Amniotic stem cell (primary cell): Measurements from ENCODE around the gene SFT2D1.
"Not testable (repeated sequence)": the region's sequence is repeated elsewhere in the genome, so short reads cannot be mapped to it uniquely, and the experiment has no call there.

Experiments used
- DNase-seq: peaks from one replicate; lab custom pipeline; 2025; lab: John Stamatoyannopoulos, UW

SFT2D1 gene

DNA sequence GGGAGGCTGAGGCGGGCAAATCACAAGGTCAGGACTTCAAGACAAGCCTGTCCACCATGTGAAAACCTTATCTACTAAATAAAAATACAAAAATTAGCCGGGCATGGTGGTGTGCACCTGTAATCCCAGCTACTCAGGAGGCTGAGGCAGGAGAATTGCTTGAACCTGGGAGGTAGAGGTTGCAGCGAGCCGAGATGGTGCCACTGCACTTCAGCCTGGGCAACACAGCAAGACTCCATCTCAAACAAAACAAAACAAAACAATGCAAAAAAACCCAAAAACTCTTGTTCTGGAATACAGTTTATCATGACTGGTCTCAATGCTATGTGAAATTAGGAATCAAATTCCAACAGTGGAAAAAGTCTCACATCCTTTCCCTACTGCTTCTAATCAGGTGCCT, 20.1 kb upstream of the SFT2D1 start:
- DNase-seq, result not testable (repeated sequence)

DNA sequence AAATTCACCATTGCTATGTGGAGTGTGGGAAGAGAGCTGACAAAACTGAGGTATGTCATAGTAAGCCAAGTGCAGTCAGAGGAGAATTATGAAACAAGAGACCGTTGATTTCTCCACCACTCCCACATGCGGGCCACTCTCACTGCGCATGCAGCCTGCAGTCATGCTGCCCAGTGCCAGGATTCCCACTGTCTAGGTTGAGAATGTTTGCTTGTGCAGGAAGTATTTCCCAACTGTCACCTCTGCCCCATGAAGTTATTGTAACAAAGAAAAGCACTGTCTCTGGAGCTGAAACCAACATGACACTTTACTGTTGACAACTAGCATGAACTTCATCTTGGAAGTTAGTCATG, 18.7 kb upstream of the SFT2D1 start:
- DNase-seq, result no peak

DNA sequence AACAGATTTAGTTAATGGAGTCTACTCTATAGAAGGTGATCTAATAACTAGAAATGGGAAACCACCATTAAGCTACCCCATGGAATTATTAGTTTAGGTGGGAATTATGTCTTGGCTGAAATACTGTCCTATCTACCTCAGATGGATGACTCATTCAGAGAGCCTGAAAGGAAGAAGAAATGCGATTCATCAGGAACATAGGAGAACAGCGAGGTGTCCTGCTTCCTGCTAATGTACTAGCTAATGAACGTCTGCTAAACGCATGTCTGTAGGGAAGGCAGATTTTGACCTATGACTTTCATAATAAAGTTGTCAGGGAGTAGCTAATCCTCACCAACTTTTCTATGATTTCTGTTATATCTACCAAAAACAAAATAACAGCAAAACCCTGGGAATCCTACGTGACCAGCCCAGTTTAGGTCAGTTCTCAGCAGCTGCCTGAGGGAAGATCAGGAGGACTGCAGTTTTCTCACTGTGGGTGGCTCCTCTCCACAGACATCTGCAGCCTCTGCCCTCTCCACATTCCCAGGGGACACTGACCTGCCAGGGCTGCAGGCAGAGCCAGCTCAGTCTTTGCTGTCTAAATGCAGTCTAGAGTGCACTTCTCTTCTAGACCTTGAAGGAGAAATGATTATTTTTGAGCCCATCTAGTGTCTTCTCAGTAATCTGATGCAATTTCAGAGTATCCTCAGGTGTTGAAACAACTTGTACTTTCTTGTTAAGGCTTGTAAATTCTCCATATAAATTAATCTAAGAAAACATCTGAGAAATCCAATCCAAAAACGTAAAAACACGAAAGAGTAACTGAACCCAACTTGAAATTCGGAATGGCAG, 18.1 kb upstream of the SFT2D1 start:
- no peak for DNase-seq

DNA sequence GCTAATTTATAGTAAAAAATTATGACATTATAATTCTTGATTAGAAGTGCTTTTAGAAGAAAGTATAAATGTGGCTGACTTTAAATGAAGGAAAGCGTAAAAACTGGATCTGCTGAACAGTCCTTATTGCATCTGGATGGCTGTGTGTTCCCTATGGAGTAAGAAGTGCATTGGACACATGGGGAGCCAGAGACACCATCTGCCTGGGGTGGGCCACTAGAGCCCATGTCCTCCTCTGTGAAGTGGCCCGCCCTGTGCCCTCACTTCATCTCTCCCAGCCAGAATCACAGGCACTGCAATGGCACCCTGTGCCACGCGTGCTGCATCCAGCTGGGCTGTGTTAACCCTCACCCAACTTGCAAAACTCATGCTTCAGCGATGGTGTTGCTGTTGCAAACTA, 13.2 kb upstream of the SFT2D1 start:
- DNase-seq, result no peak

DNA sequence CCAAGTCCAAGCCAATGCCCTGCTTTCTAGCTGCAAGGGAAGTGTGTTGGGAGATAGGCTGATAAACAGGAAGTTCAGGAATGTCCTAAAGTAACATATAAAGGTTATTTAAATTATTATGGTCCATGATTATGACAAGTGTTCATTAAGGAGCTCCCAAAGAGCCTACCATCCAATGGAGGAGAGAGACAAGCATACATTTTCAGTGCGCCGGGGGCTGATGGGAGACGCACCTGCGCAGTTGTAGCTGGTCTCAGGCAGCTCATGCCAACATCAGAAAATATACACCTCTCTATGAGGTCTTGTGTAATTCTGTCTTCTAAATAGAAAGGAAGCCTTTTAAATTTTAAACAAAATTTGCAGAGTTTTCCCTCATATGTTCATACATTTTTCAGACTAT, 12.6 kb upstream of the SFT2D1 start:
- DNase-seq, result no peak

DNA sequence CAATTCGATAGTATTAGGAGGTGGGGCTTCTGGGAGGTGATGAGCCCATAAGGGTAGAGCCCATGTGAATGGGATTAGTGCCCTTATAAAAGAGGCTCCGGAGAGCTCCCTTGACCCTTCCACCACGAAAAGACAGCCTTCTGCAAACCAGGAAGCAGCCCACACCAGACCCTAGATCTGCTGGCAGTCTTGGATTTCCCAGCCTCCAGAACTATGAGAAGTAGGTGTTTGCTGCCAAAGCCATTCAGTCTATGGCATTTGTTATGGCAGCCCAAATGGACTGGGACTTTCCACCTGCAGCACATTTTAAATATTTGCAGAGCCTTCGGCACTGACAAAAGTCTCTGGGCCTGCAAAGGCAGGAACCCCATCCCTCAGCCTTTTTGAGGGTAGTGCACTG, 11.8 kb upstream of the SFT2D1 start:
- DNase-seq, result no peak

DNA sequence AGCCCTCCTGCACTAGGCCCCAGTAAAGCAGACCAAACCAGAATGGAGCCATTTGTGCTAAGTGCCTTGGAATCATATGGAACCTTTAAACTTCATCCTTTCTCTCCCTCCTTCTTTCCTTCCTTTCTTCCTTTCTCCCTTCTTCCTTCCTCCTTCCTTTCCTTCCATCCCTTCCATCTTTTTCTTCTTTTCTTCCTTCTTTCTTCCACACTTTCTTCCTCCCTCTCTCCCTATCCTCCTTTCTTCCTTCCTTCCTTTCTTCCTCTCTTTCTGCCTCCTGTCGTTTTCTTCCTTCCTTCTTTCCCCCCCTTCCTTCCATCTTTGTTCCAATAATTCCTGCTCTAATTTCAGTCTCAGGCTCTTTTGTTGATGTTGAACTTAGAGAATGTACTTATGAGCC, 11.2 kb upstream of the SFT2D1 start:
- no peak for DNase-seq

DNA sequence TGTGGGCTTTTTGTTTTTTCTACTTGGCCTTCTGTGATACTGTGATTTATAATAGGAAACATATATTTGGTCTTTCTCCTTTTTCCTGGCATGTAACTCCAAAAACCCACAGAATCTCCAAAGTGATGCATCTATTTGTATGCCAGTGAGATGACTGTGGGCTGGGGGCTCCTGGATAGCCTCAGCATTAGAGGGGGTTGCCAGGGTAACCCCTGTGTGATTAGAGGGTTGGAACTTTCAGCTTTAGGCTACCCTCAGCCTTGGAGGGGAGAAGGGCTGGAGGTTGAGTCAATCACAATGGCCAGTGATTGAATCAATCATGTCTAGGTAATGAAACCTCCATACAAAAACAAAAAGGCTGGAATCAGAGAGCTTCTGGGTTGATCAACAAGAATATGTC, 10.6 kb upstream of the SFT2D1 start:
- no peak for DNase-seq

DNA sequence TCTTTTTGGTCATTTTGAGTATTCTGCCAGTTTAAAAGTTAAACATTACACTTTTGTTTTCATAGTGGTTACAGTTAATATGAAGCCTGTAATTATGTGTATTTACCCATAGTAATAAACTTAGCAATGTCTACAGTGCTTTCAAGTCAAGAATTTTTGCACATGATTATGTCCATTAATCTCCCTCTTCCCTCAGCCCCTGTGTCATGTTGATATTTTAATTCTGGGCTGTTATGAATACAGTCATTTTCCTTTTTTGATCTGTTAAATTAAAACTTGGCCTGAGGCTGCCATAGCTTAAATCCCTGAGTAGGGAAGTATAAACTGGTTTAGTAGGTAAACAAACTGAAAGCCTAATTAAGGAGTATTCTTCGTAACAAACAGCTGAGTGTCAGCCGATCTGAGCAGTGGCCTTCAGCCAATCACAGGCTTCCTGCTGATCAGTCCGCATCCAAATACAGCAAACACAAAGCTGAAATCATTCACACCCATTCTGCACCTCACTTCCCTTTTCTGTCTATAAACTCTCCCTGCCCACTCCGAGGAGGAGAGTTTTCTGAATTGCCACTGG, 9.5 kb upstream of the SFT2D1 start:
- DNase-seq, result no peak

DNA sequence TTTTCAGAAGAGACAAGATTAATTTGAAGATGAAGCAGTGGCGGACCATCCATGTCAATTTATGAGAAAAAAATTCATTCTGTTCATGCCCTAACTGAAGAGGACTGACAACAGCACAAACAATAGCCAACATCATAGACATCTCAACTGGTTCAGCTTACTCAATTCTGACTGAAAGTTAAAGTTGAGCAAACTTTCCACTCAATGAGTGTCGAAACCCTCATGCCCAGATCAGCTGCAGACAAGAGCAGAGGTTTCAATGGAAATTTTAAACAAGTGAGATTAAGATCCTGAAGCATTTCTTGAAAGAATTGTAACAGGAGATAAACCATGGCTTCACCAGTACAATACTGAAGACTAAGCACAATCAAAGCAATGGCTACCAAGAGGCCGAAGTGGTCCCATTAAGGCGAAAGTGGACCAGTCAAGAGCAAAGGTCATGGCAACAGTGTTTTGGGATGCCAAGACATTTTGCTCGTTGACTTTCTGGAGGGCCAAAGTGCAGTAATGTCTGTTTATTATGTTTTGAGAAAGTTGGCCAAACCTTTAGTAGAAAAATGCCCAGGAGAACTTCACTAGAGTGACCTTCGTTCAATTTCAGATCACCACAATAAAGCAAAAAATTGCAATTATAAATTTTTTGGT, 6.1 kb upstream of the SFT2D1 start:
- DNase-seq, result no peak

DNA sequence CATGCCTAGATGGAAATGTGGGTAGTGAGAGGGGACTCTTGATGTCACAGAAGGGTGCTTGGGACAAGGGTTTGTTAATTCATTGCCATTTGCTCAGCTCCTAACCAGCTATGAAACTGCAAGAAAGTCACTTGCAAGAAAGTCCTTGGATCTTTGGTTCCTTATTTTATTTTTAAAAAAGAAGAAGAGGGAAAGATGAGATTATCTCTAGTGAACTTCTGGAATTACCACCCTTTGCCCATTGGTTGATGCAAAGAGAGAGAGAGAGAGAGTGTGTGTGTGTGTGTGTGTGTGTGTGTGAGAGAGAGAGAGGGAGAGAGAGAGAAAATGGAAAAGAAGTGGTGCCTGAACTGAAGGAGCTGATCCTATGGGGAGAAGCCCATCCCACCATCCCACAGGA, 4.6 kb upstream of the SFT2D1 start:
- no peak for DNase-seq

DNA sequence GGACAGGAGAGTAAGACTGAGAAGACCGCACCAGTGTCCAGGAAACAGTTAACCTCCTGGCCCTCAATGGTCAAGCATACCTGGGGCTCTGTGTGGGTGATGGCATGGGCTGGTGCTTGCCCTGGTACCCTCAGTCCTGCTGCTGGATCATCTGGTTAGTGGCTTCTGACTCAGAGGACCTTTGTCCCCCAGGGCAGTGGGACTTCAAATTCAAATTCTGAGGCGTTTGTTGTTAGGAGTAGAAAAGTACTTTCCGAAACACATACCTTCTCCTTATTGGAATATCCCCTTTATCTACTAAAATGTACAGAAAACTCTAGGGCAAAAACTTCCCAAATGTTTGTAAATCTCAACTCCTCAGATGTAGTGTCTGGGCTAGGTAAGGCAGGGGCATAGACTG, 4.1 kb upstream of the SFT2D1 start:
- no peak for DNase-seq

DNA sequence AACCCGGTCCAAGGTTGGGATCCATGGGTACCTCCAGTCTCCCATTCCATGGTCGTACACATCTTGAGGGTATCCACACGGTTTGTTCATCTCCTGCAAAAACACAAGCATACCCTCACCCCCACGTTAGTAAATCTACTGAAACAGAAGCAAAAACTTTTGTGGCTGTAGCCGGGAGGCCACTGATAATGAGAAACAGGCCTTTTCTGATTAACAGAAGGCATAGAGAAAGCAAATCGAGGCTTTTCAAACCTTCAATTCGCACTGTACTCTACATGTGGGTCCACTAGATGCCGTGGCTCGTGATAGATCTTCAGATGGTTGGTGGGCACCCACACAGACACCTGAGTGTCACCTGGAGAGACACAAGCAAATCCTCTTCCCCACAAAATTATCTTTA, 3.3 kb upstream of the SFT2D1 start:
- not testable (repeated sequence) for DNase-seq

DNA sequence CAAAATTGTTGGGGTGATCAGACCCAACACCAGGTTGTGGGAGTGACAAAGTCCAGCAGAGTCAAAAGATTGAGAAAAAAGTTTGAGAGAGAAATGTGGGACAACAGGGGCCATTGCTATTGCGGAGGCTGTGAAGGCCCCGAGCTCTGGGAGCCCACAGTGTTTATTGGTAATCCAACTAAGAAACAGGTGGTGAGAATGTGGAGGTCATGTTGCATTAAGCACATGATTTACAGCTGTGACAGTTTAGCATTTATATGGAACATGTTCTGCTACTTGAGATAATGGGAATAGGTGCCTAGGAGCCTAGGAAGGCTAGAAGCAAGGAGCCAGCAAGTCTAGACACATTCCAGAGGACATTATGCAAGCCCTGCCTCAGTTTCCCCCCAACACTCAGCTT, 2.6 kb upstream of the SFT2D1 start:
- not testable (repeated sequence) for DNase-seq

DNA sequence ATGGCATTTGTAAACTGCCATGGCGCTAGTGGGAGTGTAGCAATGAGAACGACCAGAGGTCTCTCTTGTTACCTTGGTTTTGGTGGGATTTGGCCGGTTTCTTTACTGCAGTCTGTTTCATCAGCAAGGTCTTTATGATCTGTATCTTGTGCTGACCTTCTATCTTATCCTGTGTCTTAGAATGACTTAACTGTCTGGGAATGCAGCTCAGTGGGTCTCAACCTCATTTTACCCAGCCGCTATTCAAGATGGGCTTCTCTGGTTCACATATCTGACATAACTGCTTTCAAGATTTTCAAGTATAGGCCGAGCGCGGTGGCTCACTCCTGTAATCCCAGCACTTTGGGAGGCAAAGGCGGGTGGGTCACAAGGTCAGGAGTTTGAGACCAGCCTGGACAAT, 1.9 kb upstream of the SFT2D1 start:
- DNase-seq, result no peak

DNA sequence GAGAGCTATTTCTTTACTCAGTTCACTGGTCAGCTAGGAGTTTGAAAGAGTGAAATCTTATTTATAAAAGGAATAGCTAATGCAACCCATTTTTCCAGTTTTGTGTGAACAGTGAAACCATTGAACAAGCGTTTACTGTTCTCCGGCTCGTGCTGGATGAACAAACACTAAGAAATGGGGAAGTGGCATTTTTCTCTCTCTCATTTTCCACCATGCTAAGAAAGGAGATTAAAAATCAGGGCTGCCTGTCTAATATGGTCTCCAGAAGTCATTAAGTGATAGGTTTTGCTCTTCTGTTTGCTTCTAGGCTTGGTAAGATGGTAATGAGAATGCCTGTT, 774 bp upstream of the SFT2D1 start:
- DNase-seq, result no peak

DNA sequence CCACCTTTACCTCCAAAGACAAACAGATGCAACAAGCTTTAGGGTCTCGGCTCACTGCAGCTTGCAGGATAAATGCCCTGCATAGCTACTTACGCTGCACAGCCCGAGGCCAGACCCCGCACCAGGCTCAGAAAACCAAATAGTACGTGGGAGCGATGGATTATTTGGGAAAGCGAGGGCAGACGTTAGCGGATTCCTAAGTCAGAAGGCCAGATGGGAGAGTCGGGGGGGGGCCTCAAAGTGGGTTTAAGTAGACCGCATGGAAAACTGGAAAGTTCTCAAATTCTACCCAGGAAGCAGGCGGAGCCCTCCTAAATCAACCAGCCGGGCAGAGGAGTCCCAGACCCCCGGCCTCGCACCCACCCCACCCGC, 382 bp downstream of the SFT2D1 start:
- no peak for DNase-seq

DNA sequence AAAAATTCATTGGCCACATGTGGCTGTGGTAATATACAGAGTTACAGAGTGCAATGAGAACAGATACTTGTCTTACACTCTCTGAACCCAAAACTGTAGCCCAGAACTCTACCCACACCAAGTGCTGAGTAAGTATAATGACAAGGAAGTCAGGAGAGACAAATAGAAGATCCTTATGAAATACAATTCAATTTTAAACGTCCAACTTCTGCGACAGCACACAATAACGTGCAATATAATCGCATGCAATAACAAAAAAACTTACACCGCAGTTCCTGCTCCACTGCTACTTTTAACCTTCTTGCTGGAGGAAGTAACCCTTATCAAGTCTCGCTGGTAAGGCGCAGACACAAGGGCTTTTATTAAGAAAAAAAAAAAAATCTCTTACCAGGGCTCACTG, 881 bp downstream of the SFT2D1 start:
- no peak for DNase-seq

DNA sequence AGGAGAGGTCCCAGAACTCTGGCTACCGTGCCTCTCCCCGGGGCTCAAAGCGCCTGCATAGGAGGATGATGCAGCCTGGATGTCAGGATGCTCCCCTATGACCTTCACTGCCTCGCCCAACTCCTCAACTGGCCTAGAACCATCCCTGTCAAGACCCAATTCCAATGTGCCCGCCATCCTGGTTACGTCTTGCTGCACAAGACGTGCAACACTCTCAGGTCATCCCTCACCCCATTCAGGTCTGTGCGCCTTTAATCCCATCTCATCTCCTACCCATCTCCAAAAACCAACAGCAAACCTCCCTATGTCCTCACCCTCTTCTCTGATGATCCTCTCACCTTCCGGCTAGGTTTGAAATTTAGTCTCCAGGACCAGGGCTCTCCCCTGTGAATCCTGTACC, 3.5 kb downstream of the SFT2D1 start:
- DNase-seq, result no peak

DNA sequence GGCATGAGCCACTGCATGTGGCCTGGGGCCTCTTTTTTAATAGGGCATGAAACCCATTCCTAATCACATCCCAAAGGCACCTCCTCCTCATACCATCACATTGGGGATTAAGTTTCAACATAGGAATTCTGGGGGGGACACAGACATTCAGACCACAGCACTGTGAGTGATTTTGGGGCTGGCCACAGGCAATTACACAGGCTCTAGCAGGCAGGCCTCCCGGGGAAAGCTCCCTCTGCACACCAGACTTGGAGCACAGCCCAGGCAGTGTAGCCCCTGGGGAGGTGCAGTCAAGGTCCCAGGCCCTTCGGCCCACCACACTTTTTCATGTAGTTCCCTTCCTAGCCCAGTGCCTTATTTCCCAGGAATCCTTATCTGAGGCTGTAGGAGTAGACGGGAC, 5.5 kb downstream of the SFT2D1 start:
- DNase-seq, result no peak

DNA sequence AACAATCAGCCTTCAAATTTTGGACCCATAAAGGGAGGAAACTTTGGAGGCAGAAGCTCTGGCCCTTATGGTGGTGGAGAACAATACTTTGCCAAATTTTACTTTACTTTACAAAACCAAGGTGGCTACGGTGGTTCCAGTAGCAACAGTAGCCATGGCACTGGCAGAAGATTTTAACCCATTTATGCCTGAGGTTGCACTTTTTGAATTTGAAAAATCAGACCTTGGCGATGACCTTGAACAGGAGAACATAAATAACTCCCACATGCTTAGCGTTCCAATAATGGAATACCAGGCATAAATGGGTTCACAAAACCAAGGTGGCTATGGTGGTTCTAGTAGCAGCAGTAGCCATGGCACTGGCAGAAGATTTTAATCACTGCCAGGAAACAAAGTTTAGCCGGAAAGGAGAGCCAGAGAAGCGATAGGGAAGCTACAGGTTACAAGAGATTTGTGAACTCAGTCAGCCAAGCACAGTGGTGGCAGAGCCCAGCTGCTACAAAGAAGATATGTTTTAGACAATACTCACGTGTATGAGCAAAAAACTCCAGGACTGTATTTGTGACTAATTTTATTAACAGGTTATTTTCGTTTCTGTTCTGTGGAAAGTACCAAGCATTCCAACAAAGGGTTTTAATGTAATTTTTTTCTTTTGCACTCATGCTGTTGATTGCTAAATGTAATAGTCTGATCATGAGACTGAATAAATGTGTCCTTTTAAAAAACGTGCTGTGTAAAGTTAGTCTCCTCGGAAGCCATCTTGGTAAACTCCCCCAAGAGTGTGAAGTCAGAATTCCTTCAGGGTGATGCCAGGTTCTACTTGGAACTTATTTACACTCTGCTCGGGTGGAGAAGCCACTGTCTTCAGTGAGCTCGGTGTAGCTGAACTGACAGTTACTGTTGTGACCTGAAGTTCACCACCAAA, 6.7 kb downstream of the SFT2D1 start:
- DNase-seq, result no peak

DNA sequence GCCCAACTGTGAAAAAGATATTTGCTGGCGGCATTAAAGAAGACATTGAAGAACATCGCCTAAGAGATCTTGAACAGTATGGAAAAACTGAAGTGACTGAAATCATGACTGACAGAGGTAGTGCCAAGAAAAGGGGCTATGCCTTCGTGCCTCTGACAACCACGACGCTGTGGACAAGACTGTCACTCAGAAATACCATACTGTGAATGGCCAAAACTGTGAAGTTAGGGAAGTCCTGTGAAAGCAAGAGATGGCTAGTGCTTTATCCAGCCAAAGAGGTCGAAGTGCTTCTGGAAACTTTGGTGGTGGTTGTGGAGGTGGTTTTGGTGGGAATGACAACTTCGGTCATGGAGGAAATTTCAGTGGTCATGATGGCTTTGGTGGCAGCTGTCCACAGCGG, 7.5 kb downstream of the SFT2D1 start:
- no peak for DNase-seq
